GM12801 (cell line): ENCODE data around the gene LSM3.

Experiments used
- CTCF ChIP-seq: IDR thresholded peaks from one replicate; pipeline ENCODE4 v1.5.1; 2011; ENCODE audit warnings: control low read depth; ENCODE audit not compliant: insufficient read length; ENCODE audit errors: extremely low read depth

LSM3 gene

GRCh38 chr3:14172496-14172895 is 6.1 kb upstream of the LSM3 start:
- TF ChIP-seq CTCF = no peak

- TF ChIP-seq CTCF = no peak
Measured at GRCh38 chr3:14174483-14174882, 4.1 kb upstream of the LSM3 start.

- no peak for TF ChIP-seq CTCF
Measured at GRCh38 chr3:14175383-14176037, 3.1 kb upstream of the LSM3 start.

GRCh38 chr3:14177580-14178246 is 904 bp upstream of the LSM3 start:
- TF ChIP-seq CTCF = no peak

- no peak for TF ChIP-seq CTCF
Measured at GRCh38 chr3:14179114-14179465, 473 bp downstream of the LSM3 start.

- no peak for TF ChIP-seq CTCF
Measured at GRCh38 chr3:14179795-14180194, 1.2 kb downstream of the LSM3 start.

GRCh38 chr3:14181253-14181652 is 2.6 kb downstream of the LSM3 start:
- no peak for TF ChIP-seq CTCF
